Sigmoid colon (tissue), 7 donors: ENCODE data around the gene CAMTA1. TPM values are rescaled to one million over a fixed set of nuclear protein-coding genes. Genes with fewer than 3 reads are reported as not detected.

ENCODE experiments used
- DNase-seq: peaks from one replicate; pipeline ENCODE4 v3.0.0-alpha.2; 2019
- H3K27ac ChIP-seq, 4 donors: fragments of 200-600 bp; sonication (generic); one replicate each; pipeline ENCODE4 v1.5.1; 2016 to 2019; ENCODE audit warnings: mild to moderate bottlenecking in 1 of 4
- H3K27me3 ChIP-seq, 3 donors: fragments of 200-600 bp; sonication (generic); one replicate each; pipeline ENCODE4 v1.5.1; 2019; ENCODE audit warnings: mild to moderate bottlenecking in 1 of 3
- H3K36me3 ChIP-seq, 4 donors: fragments of 200-600 bp; sonication (generic); one replicate each; pipeline ENCODE4 v1.5.1; 2016 to 2019
- H3K4me1 ChIP-seq, 4 donors: fragments of 200-600 bp; sonication (generic); one replicate each; pipeline ENCODE4 v1.5.1; 2017 to 2019
- H3K4me3 ChIP-seq, 4 donors: fragments of 200-600 bp; sonication (generic); one replicate each; pipeline ENCODE4 v1.5.1; 2017 to 2019; ENCODE audit warnings: mild to moderate bottlenecking in 2 of 4, moderate library complexity in 1 of 4
- H3K9me3 ChIP-seq, 4 donors: fragments of 200-600 bp in 3 of 4; sonication (generic) in 3 of 4; one replicate each; pipeline versions ENCODE4 v1.5.1 to v1.6.1; 2013 to 2019
- EP300 ChIP-seq, 4 donors: sonication (generic); formaldehyde crosslinking; IDR thresholded peaks; one replicate each; pipeline ENCODE4 v1.6.1; 2017; ENCODE audit warnings: antibody characterized with exemption in 4 of 4
- POLR2A ChIP-seq, 2 donors: fragments of 450-650 bp; IDR thresholded peaks; one replicate each; pipeline ENCODE4 v1.6.1; 2016; ENCODE audit warnings: antibody characterized with exemption in 2 of 2, mild to moderate bottlenecking in 2 of 2, moderate library complexity in 2 of 2
- POLR2AphosphoS5 ChIP-seq, 4 donors: sonication (generic); formaldehyde crosslinking; IDR thresholded peaks; one replicate each; pipeline ENCODE4 v1.6.1; 2017; ENCODE audit warnings: antibody characterized with exemption in 4 of 4
- WGBS, 2 donors: extraction: QIAGEN DNeasy Blood & Tissue Kit; methylation state at CpG; one replicate each; pipeline ENCODE4 v1.1.7; 2013; 5-methylcytosine and 5-hydroxymethylcytosine counted together
- intact Hi-C: fragments of 100-400 bp; cut with DNase I; formaldehyde crosslinking; loops from one replicate; pipeline ENCODE4 v1.15.1; 2023
- polyA plus RNA-seq, 3 donors: library from polyadenylated mRNA; stranded (reverse); fragments of 200-250 nt; gene quantifications; one replicate each; pipeline ENCODE4 v1.2.3, GENCODE V29; 2013
- total RNA-seq, 4 donors: library from RNA; depleted of rRNA; stranded (reverse); fragments of >200 nt; gene quantifications; one replicate each; pipeline ENCODE4 v1.1.0, GENCODE V29; 2016
- TF ChIP-seq, protein P1 (sequence below), 4 experiments: fragments of 450-650 bp in 3 of 4; fragments of 200-600 bp in 1 of 4; IDR thresholded peaks; one replicate each; pipeline ENCODE4 v1.5.1; 2016 to 2019; ENCODE audit warnings: antibody characterized with exemption in 4 of 4, mild to moderate bottlenecking in 3 of 4, moderate library complexity in 2 of 4
- donor health status: healthy with polysubstance abuse.
- donor health status: Bipolar disorder and iron deficiency.
- donor health status: healthy.

Gene CAMTA1
- total and polyA plus RNA-seq, 7 donors = 97.9 to 196 (median 177) TPM

GRCh38 chr1:7561331-7561921, 776.2 kb downstream of the CAMTA1 start:
- no peaks in the 10 kb centered on the region for H3K27me3 ChIP-seq
- no peaks in the 10 kb centered on the region for H3K36me3 ChIP-seq
- H3K4me3 ChIP-seq = no peak overlapping the region
- no peak overlapping the region for H3K27ac ChIP-seq
- 54 to 71% methylated on average over 16 of the region's 16 CpGs for WGBS, 2 donors
- intact Hi-C loops = no loop called here
- H3K4me1 ChIP-seq = no peaks in the 10 kb centered on the region
- DNase-seq = no peak
- TF ChIP-seq, protein P1, sequence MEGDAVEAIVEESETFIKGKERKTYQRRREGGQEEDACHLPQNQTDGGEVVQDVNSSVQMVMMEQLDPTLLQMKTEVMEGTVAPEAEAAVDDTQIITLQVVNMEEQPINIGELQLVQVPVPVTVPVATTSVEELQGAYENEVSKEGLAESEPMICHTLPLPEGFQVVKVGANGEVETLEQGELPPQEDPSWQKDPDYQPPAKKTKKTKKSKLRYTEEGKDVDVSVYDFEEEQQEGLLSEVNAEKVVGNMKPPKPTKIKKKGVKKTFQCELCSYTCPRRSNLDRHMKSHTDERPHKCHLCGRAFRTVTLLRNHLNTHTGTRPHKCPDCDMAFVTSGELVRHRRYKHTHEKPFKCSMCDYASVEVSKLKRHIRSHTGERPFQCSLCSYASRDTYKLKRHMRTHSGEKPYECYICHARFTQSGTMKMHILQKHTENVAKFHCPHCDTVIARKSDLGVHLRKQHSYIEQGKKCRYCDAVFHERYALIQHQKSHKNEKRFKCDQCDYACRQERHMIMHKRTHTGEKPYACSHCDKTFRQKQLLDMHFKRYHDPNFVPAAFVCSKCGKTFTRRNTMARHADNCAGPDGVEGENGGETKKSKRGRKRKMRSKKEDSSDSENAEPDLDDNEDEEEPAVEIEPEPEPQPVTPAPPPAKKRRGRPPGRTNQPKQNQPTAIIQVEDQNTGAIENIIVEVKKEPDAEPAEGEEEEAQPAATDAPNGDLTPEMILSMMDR (IDR thresholded peaks at IDR 0.05) = no peak
- TF ChIP-seq POLR2AphosphoS5 (IDR thresholded peaks at IDR 0.05) = no peak
- no peak for TF ChIP-seq POLR2A (IDR thresholded peaks at IDR 0.05)
- no peak for TF ChIP-seq EP300 (IDR thresholded peaks at IDR 0.05)
- no peaks in the 10 kb centered on the region for H3K9me3 ChIP-seq

DNA sequence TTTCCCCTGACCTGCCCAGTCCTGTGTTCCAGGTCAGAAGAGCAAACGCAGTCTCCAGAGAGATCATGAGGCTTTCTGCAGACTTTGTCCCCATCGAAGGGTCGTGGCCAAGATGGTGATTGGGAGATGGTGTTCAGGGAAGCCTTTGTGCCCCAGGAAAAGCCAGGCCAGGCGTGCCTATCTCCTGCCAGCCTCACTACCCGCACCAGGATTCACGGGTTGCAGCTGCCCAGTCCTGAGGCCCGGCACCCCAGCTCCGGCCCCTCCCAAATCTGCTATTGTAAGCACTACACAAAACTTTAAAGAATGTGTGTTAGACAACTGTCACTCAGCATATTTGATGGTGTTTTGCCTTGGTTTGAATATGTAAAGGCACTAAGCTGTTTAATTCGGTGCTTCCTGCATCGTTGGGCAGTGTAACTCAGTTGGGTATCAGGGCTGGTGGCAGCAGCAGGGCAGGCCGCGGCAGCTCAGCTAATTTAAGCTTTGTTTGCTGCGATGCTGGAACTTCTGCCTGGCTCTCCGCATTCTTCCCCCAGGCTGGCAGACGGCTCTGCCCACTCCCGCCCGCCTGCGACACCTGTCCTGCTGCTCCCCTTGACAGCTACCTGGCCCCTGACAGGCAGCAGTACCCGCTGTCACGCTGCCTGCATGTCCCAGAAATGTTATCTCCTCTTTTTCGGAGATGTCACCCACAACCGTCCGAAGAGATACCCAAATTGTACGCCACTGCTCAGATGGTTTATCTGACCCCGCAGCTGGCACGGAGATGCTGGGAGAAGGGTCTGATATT, 776.9 kb downstream of the CAMTA1 start:
- Histone ChIP-seq H3K36me3 (no peaks in the 10 kb centered on the region), H3K27me3 (no peaks in the 10 kb centered on the region), H3K4me1 (no peaks in the 10 kb centered on the region), H3K27ac (no peak overlapping the region), H3K9me3 (no peaks in the 10 kb centered on the region), H3K4me3 (no peak overlapping the region)
- intact Hi-C loops = no loop called here
- DNase-seq = no peak
- no peak for TF ChIP-seq POLR2AphosphoS5 (IDR thresholded peaks at IDR 0.05)
- no peak for TF ChIP-seq EP300 (IDR thresholded peaks at IDR 0.05)
- TF ChIP-seq, protein P1 (IDR thresholded peaks at IDR 0.05) = no peak
- TF ChIP-seq POLR2A (IDR thresholded peaks at IDR 0.05) = no peak
- WGBS, 2 donors = 85 to 91% methylated on average over 26 of the region's 26 CpGs

GRCh38 chr1:7562729-7563605, 777.7 kb downstream of the CAMTA1 start:
- Histone ChIP-seq H3K27me3 (no peaks in the 10 kb centered on the region), H3K9me3 (no peaks in the 10 kb centered on the region), H3K36me3 (no peaks in the 10 kb centered on the region), H3K4me1 (no peaks in the 10 kb centered on the region), H3K4me3 (no peak overlapping the region), H3K27ac (no peak overlapping the region)
- WGBS, 2 donors = 88 to 93% methylated on average over 21 of the region's 21 CpGs
- no peak for TF ChIP-seq POLR2AphosphoS5 (IDR thresholded peaks at IDR 0.05)
- no peak for TF ChIP-seq EP300 (IDR thresholded peaks at IDR 0.05)
- TF ChIP-seq, protein P1 (IDR thresholded peaks at IDR 0.05) = no peak
- TF ChIP-seq POLR2A (IDR thresholded peaks at IDR 0.05) = no peak
- DNase-seq = no peak
- intact Hi-C loops = no loop called here

DNA sequence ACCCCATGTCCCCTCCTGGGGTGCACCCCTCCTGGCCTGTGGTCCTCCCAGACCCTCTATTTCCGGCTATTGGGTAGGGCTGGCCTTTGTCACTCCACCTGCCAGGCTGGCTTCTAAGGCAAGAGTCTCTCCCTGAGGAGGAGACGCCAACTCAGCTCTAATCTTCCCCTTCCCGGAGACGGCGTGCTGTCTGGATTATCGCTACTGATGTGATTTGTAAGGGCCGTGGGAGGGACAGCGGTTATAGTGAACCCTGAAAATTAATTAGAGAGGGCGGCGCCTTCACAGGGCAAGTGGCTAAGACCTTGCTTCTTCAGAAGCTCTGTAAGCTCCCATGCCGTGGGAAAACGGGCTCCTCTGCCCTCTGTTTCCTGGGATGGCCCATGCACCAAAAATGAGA, 778.9 kb downstream of the CAMTA1 start:
- Histone ChIP-seq H3K9me3 (no peaks in the 10 kb centered on the region), H3K4me1 (no peaks in the 10 kb centered on the region), H3K36me3 (no peaks in the 10 kb centered on the region), H3K27me3 (no peaks in the 10 kb centered on the region), H3K4me3 (no peak overlapping the region), H3K27ac (no peak overlapping the region)
- TF ChIP-seq POLR2A (IDR thresholded peaks at IDR 0.05) = no peak
- no peak for TF ChIP-seq POLR2AphosphoS5 (IDR thresholded peaks at IDR 0.05)
- no peak for TF ChIP-seq EP300 (IDR thresholded peaks at IDR 0.05)
- TF ChIP-seq, protein P1 (IDR thresholded peaks at IDR 0.05) = no peak
- DNase-seq = no peak
- intact Hi-C loops = no loop called here
- 88 to 91% methylated on average over 12 of the region's 12 CpGs for WGBS, 2 donors
